ENCODE results near the gene WHRN.

Gene WHRN

GRCh38 chr9:114546851-114547250, 41.6 kb upstream of the WHRN start:
- Histone ChIP-seq H3K36me3 (no peaks in the 10 kb centered on the region), H3K27ac (no peak overlapping the region), H3K4me1 (ENCODE audit: control insufficient read depth in 1 of 2, insufficient read depth in 1 of 2, low read depth in 1 of 2, low read length in 1 of 2) (peaks cover 0 to 8% of the 10 kb centered on the region in 2 experiments), H3K9me3 (no peaks in the 10 kb centered on the region), H3K4me3 (ENCODE audit: low read depth in 1 of 2, low read length in 1 of 2) (no peak overlapping the region), H3K27me3 (peaks cover 16% of the 10 kb centered on the region)
- TF ChIP-seq, protein P1, sequence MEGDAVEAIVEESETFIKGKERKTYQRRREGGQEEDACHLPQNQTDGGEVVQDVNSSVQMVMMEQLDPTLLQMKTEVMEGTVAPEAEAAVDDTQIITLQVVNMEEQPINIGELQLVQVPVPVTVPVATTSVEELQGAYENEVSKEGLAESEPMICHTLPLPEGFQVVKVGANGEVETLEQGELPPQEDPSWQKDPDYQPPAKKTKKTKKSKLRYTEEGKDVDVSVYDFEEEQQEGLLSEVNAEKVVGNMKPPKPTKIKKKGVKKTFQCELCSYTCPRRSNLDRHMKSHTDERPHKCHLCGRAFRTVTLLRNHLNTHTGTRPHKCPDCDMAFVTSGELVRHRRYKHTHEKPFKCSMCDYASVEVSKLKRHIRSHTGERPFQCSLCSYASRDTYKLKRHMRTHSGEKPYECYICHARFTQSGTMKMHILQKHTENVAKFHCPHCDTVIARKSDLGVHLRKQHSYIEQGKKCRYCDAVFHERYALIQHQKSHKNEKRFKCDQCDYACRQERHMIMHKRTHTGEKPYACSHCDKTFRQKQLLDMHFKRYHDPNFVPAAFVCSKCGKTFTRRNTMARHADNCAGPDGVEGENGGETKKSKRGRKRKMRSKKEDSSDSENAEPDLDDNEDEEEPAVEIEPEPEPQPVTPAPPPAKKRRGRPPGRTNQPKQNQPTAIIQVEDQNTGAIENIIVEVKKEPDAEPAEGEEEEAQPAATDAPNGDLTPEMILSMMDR (IDR thresholded peaks at IDR 0.05) = no peak

- TF ChIP-seq, protein P1 (IDR thresholded peaks at IDR 0.05) = no peak
- Histone ChIP-seq H3K36me3 (no peaks in the 10 kb centered on the region), H3K27ac (no peak overlapping the region), H3K4me3 (ENCODE audit: low read depth in 1 of 2, low read length in 1 of 2) (no peak overlapping the region), H3K27me3 (peaks cover 16% of the 10 kb centered on the region), H3K9me3 (no peaks in the 10 kb centered on the region), H3K4me1 (ENCODE audit: control insufficient read depth in 1 of 2, insufficient read depth in 1 of 2, low read depth in 1 of 2, low read length in 1 of 2) (peaks cover 0 to 8% of the 10 kb centered on the region in 2 experiments)
Observed at GRCh38 chr9:114545055-114545454, 39.8 kb upstream of the WHRN start.

DNA sequence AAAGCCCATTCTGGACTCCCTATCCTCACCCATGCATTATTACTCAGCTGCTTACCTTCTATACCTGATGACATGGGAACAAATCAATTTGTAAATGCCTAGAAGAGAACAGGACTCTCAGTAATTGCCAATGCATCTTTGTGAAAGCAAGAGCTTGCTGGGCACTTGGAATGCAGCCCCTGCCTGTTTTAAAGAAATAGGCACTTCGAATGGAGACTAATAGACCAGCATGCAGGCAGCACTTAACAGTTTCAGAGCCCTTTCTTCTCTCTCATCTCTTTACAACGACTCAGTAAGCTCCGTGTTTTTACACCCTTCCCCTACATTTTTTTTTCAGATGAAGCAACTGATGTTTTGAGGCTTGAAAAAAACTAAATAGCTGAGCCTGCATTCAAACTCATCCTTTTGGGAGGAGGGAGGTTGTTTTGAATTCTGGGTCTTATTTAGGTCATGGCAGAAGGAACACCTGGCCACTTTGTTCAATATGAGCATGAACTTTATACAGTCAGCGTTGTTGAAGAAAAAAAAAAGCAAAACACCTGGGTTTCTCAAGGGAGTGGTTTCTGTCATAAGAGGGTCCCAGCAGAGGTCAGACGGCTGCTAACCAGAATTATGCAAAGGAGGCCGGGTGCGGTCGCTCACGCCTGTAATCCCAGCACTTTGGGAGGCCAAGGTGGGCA, 34.6 kb upstream of the WHRN start:
- Histone ChIP-seq H3K4me3 (ENCODE audit: low read depth in 1 of 2, low read length in 1 of 2) (no peak overlapping the region), H3K4me1 (ENCODE audit: control insufficient read depth in 1 of 2, insufficient read depth in 1 of 2, low read depth in 1 of 2, low read length in 1 of 2) (no peaks in the 10 kb centered on the region), H3K36me3 (no peaks in the 10 kb centered on the region), H3K9me3 (no peaks in the 10 kb centered on the region), H3K27ac (no peak overlapping the region), H3K27me3 (peaks cover 7% of the 10 kb centered on the region)
- TF ChIP-seq, protein P1 (IDR thresholded peaks at IDR 0.05) = no peak

- Histone ChIP-seq H3K4me1 (ENCODE audit: control insufficient read depth in 1 of 2, insufficient read depth in 1 of 2, low read depth in 1 of 2, low read length in 1 of 2) (no peaks in the 10 kb centered on the region), H3K4me3 (ENCODE audit: low read depth in 1 of 2, low read length in 1 of 2) (no peak overlapping the region), H3K36me3 (no peaks in the 10 kb centered on the region), H3K27ac (no peak overlapping the region), H3K9me3 (no peaks in the 10 kb centered on the region), H3K27me3 (no peaks in the 10 kb centered on the region)
- TF ChIP-seq, protein P1 (IDR thresholded peaks at IDR 0.05) = no peak
Observed at GRCh38 chr9:114538241-114538640, 33.0 kb upstream of the WHRN start.

DNA sequence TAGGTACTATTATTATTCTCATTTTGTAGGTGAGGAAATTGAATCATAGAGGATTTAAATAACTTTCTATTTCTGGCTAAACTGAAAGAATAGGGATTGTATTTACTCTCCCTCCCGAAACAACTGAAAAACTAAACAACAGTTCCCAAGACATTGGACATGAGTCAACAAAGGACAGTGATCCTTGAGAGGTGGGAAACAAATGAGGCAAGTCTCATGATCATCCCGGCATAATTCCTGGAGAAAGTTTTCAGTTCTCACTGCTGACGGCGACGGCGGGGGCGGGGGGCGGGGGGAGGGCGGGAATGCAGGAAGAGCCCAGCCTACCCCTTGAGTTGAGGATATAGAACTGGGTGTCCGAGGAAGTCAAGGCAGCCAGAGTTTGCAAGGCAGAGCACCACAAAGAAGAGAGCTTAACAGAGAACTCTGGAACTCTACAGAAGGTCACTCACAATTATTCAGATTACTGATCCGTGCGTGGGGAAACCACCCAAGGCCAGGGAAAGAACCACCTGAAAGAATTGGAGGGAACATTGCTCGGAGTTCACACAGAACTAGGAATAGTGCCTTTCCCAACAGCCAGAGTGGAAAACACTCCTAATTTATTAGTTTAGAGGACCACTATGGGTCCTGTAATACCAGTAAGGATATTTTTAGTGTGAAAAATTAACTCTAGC, 27.4 kb upstream of the WHRN start:
- Histone ChIP-seq H3K27ac (no peak overlapping the region), H3K4me1 (ENCODE audit: control insufficient read depth in 1 of 2, insufficient read depth in 1 of 2, low read depth in 1 of 2, low read length in 1 of 2) (no peaks in the 10 kb centered on the region), H3K4me3 (ENCODE audit: low read depth in 1 of 2, low read length in 1 of 2) (no peak overlapping the region), H3K9me3 (no peaks in the 10 kb centered on the region), H3K27me3 (peaks cover 5% of the 10 kb centered on the region), H3K36me3 (no peaks in the 10 kb centered on the region)
- TF ChIP-seq, protein P1 (IDR thresholded peaks at IDR 0.05) = no peak
